Measurements from ENCODE around the gene WNT11.

Gene WNT11

DNA sequence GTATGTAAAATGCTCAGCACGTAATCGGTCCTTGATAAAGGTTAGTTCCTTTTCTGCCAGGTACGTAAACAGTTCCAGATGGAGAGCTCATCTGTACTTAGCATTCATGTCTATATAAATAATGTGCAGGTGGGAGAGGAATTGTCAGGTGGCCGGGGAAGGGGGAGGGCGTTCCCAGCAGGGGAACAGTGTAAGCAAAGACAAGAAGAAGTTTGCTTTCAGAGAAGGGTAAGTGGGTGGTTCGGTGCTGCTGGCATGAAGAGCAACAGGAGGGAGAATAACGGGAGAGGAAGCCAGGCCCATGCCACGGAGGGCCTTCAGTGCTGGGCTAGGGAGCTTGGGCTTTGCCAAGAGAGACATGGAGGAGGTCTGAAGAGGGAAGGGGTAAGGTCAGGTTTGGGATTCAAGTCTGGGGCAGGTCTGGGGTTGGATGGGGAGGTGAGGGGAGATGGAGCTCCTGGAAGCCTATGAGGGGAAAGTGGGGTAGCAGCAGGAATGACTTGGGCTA, 11.4 kb upstream of the WNT11 start:
- DNase-seq = no peak

DNA sequence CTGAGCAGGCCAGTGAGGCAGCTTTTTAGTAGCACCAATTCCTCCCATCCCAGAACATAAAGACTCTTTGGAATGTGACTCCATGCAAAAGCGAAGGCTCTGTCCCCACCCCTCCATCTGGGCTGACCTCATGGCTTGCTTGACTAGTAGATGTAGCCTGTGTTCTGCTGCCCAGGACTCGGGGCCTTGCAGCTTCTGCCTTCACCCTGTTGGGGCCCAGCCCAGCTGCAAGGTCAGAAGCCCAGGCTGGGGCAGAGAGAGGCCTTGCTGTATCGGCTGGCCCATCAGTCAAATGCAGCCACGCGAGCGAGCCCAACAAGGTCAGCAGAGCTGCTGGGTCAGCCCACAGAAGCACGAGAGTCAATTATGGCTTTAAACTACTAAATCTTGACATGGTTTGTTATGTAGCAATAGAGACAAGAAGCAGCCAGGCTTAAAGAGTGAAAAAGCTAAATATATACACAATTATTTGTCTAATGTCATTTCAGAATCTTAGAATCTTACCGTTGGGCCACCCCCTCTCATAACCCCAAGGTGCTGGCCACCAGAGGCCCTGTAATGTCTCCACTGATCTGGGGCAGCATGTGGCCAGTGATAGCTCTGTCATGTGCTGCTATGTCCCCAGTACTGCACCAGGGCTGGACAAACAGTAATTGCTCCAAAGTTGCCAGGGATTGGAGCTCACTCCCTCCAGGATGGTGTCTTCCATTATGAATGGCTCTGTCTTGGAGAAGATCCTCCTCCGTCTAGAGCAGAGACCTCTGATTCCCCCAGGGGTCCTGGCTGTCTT, 10.4 kb upstream of the WNT11 start:
- DNase-seq = no peak

DNA sequence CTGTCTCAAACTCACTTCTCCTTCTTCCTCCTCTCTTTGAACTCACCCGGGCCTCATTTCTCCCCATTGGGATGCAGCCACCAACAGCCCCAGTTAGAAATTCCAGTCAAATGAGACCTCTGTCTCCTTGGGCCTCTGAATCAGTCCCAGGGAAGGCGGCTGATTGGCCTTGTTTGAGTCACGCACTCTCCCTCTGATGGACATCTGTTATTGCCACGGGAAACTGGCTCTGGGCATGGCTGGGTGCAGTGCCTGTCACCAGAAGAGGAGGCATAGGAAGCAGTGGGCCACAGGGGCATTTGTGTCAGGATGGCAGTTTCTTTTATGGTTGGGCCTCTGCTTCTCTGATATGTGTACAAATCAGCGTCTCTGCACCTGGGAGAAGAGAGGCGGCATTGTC, 9.6 kb upstream of the WNT11 start:
- DNase-seq = no peak

DNA sequence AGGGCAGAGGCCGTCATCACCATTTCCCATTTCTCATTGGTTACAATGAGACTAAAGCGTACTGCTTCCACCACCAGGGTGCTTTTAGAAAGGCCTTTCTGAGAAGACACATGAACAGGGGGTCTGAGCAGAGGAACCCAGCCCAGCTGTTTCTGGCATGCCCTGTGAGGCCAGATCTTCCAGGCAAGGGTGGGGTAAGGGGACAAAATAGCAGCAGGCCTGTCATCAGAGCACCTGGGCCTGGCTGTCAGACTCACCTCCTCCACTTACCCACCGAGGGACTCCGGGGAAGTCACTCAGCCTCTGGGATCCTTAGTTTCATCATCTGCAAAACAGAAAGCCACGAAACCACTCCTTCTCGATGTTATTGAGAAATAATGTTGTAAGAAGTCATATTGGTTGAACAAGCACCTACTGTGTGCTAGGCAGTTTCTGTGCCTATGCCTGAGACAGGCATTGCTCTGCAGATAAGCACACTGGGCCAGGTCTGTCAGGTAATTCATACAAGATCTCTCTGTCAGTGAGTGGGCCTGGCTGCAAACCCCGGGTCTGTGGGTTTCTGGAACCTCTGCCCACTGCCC, 8.8 kb upstream of the WNT11 start:
- no peak for DNase-seq

DNA sequence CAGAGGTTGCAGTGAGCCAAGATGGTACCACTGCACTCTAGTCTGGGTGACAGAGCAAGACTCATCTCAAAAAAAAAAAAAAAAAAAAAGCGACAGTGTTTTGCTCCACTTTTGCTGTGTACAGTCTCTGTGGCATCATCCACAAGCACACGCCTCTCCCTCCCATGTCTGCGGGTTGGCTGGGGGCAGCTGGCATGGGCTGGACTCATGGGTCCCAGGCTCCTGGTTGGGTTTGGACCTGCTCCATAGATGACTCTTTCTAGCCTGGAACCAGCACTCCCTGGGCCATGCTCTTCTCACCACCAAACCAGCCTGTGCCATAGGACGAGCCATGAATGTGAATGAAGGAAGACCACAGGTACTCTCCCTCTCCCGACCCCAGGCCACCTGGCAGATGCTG, 7.9 kb upstream of the WNT11 start:
- no peak for DNase-seq

DNA sequence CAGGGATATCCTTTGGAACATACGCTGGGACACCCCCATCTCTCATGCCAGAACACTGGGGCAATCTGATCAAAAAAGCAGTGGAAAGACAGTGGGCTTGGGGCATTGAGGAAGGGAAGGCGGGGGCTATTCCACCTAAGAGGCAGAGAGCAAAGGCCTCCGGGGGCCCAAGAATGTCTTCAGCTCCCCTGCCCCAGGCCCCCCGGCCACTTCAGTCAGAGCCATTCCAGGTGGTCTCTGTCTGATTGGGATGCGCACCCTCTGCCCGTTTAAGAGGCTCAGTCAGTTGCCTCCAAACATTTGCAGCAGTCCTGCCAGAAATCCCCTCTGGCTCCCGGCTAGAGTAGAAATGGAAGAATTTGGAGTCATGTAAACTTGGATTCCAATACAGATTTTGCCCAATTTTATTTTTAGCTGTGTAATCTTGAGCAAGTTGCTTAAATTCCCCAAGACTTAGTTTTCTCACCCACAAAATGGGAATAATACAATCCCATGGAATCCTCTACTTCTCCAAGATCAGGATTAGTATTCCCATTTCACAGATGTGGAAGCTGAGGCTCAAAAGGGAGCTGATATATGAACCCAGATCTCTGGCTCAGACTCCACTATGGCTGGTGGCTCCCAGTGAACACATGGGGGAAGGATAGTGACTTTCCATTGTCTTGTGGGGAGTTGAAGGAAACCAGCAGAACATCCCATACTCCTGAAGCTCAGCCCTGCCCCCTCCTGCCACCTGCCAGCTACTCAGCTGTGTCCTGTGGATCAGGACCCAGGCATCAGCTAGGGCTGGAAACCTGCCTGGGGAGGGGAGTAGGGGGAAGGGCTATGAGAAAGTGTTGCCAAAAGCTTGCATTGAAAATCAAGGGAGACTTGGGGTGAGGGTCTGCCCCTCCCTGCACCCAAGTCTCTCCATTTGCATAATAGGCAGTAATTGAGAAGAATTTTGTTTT, 6.1 kb upstream of the WNT11 start:
- DNase-seq = no peak

DNA sequence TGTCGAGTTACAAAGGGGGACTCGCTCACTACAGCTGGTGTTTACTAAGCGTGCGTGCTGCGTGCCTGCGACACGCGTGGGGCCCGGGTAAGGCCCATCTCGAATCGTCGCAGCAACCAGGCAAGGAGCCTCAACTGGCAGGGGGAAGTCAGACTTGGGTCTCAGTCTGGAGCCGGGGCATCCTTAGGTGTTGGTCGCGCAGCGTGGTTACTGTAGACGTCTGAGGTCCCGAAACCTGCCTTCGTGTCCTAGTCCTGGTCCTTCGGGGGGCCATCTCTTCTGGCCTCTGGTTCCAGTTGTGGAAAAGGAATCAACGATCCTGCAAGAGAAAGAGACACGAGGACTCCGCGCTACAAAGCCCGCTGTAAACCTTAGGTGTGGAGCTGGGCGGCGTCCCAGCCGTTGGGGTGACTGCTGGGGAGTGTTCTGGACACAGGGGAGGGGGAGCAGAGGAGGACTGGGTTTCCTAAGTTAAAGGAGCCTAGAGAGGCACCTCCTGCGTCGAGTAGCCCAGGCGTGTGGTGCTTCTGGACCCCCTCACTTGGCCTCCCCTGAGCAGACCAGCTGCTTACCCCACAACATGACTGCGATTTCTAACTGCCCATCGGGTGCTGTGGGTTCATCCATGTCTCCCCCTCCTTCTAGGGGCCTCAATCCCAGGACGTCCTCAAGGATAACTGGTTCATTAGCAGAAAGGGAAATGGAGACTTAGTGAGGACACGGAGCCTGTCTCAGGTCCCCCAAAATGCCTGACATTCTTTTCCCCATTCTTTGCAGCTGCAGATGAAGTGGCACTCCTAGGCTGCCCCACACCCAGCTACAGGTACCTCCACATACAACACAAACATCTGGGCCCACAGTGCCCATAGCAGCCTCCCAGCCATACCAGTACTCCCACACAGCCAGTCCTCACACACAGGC, 4.9 kb upstream of the WNT11 start:
- DNase-seq = no peak

DNA sequence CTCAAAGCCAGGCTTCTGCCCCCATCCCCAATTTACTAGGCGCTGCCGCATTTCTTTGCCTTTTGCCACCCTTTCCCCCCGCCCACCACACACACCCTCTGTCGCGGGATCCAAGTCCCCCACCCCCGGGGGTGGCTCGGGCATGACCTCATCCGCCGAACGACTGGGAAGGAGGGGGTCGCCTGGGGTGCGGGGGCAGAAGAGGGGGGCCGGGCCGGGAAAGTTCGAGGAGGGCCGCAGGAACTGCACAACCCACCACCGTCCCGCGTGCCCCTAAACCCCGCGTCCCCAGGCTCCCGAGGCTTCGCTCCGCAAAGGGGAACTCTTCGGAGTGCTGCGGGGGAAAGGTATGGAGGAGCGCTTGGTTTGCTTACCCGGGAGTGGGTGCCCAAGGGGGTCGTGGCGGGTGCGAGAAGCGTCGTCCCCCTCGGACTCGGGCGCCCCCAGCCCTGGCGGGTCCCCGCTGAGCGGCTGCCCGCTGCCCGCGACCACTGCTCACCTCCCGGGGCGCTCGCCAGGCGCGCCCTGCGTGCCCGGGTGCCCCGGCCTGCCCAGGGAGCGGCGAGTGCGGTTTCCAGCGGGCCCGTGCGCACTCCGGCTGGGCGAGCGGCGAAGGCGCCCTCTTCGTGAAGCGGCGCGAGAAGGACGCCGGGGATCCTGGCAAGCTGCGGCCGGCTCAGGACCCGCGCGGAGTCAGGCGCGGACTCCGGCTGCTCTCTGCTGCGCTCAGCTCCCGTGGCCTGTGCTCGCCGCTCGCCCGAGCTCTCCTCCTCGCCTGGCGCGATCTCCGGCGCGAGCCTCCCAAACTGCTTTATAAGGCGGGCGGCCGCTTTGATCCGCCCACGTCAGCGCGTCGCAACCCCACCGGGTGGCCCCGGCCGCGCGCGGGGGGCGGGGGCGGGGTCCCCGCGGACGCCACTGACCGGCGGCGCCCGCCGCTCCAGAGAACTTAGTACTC, 4.0 kb upstream of the WNT11 start:
- no peak for DNase-seq

DNA sequence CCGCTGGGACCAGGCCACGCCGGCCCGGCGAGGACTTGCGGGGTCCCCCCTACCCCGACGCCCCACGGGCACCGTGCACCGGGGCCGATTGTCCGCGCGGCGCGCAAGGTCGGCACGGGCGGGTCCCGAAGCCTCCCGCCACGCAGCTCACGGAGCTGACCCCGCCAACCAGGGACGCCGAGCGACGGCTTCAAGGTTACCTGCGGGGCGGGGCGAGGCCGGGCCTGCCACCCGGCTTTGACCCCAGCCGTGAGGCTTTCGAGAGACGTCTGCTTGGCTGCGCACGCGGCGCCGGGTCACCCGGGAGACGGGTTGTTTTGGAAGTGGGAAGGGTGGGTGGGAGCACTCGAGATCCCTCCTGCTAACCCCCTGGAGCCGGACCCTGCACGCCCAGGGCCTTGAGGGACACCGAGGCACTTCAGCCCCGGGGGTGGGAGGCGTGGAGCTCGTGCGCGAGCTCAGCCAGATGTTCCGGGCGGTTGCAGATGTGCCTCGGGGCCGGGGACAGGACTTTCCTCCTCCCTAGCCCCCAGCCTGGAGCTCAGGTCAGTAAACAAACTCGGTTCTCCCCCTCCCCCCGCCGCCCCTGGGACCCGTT, 3.2 kb upstream of the WNT11 start:
- DNase-seq = no peak

DNA sequence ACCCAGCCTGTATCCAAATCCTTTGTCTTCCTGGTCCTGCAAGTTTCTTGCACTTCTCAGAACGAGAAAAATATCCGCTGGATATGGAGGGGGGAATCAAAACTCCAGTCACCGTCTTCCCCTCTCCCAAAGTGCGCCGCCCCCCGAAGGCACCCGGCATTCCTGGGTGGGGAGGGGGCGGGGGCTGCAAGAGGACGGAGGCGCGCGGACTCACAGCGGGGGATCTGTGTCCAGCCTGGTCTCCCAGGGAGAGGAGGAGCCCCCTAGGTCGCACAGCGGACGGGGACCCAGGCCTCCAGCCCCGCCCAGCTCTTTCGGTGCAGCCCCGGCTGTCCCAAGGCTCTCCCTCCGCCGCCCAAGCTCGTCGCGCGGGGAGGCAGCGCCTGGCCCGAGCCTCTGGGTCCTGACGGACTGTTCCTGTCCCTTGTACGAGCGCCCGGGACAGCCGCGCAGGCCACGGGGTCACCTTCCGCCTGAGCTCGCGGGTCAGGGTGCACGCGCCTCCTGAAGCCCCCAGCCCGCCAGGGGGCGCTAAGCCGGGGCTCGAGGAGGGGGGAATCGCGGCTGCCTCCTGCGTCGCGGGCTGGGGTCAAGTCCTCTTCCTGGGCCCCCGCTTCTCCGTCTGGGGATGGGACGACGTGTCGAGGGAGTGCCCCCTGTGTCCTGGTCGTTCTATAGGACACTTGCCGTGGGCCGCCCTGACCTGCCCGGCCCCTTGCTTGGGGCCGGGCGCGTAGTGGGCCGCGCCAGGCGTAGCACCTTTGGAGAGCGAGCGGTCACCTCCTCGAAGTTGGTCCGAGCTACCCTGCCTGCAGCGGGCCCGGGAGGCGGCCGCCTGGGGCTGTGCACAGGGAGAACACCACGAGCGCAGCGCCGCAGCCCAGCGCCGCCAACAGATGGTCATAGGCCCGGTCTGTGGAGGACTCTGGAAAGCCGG, 2.4 kb upstream of the WNT11 start:
- DNase-seq = peak; percentile 72 to 81

DNA sequence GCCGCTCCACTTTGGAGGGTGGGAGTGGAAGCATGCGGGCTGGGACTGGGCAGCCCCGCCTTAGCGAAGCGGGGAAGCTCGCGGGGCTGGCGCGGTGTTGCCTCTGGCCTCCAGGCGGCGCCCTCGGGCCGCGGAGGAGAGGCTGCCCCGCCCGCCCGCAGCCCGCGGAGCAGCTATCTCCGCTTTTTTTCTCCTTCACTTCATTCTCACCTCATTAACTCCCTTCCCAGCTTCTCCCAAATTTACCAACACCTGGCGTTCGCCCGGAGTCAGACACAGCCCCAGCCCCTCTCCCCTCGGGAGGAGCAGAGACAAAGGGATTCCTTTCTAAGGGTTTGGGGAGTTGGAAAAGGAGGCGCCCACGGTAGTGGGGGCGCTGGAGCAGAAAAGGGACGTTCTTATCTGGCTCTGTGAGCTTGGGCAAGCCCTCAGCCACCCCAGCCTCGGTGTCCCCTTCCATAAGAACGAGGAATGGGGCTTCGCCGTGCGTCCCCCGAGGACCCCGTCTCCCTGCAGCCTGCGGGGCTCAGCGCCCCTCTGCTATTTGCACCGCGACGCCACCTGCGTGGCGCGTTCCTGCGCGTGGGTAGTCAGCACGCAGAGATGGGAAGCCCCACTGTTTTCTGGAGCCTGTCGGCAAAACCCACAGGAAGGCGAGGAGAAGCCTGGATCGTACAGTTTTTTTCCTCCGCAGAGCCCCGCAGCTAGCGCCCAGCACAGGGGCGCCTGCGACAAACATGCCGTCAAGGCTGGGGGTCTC, 1.5 kb upstream of the WNT11 start:
- peak; percentile 75 to 80 for DNase-seq

DNA sequence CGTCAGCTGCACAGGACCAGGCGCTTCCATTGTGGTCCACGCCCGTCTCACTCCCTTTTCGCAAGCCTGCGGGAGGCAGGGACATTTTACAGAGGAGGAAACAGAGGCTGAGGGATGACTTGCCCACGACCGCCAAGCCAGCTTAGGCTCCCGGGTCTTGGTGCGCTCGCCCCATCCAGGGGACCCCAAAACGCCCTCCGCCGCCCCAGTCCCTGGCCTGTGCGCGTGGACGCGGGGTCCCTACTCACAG, 300 bp downstream of the WNT11 start:
- no peak for DNase-seq

DNA sequence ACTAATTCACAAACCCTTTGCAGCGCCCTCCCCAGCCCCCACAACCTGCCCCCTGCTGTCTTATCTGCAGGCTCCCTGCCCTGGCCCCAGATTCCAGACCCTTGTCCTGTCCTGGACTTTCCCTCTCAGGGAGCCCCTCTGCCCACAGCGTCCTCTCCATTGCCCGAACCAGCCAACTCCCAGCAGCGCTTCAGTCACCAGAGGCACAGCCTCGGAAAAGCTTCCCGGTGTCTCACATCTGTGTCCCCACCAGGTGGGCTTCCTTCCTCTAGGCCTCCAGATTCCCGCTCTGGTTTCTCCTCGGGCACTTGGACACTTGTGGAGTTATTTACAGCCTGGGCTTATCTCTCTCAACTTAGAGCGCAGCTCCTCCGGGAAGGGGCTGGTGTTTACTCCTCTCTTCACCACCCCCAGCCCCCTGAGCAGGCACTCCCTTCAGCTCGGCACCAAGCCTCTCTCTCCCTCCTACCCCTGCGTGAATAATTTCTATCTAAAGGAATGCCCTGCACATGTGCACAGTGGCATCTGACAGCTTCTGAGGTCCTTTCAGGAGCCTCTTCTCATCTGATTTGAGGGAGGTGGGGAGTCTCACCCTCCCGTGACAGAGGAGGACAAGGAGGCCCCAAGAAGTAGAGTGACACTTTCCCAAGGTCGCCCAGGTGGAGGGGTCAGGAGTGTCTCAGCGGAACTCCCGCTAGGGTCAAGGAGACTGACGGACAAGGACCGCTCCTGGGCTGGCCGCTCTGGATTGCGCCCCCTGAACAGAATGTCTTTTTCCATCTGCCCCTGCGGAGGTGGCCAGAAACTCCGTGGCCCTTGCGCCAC, 838 bp downstream of the WNT11 start:
- no peak for DNase-seq

DNA sequence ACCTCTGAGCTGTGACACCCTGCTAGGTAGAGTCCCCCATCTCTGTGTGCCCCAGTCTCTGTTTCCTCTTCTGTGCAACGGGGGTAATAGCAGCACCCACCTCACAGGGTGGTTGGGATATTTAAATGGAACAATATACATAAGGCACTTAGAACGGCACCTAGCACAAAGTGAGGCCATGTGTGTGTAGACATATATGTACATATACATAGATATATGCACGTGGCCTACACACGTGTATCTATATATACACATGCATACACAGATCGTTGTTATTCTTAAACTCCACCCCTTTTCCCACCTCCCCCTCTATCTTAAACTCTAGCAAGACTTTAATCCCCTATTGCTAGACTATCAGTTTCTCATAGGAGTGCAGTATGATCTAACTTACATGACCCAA, 2.4 kb downstream of the WNT11 start:
- no peak for DNase-seq

DNA sequence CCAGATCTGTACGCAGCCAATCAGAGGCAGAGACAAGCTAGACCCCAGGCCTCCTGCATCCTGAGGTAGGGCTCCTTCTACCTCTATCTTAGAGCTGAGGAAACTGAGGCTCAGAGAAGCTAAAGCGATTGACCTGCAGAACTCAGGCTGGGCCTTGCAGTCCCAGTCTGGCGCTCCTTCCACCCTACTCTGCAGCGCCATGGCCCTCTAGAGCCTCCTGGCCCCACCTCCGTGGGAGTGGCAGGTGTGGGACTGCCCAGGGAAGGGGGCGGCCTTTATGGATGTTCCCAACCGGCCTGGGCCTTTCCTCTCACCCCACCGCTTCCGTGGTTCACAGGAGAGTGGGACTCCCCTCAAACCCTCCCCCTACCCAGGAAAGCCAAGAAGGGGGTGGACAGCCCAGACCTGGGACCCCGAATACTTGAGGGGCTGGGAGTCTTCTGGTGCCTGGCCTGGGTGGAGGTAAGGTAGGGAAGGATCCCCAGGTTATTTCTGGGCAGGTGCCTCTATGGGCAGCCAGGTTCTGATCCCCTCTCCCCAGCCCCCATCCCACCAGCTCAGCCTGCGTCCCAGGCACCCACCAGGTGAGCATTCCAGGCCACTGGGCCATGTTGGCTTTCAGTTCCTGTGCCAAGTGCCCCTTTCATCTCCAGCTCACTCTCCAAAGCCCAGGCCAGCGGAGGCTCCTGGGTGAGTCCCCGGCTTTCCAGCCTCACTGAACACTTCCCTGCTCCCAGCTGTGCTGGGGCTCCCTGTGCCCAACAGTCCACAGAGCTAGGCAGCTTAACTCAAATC, 3.0 kb downstream of the WNT11 start:
- DNase-seq = no peak

DNA sequence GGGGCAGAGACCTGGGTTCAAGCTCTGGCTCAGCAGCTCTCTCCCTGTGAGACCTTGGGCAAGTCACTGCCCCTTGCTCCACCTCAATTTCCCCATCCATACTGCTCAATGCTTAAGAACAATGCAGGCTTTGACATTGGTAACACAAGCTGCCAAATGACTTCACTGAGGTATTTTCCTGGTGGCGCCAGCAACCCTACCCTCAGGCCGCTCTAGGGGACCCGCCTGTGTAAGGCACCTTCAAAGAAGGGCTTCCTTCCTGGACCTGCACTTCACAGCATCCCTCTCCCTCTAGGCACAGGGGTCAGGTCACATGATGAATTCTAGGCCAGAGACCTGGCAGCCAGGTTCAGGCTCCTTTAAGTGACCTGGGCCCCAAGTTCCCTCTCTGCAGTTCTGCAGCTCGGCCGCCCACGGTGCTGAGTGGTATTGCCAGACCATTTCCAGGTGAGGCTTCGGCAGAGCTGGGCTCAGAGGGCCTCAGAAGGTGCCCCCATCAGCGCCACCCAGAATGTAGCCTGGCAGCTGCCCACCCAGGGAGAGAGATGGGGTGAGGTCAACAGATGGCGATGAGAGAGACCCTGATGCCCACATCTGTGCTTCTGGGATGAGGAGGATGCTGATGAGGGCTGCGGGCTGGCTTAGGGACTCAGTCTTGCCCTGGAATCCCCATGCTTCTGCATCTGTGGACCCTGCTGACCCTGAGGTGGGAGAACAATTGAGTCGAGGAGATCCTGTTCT, 4.5 kb downstream of the WNT11 start:
- DNase-seq = no peak

DNA sequence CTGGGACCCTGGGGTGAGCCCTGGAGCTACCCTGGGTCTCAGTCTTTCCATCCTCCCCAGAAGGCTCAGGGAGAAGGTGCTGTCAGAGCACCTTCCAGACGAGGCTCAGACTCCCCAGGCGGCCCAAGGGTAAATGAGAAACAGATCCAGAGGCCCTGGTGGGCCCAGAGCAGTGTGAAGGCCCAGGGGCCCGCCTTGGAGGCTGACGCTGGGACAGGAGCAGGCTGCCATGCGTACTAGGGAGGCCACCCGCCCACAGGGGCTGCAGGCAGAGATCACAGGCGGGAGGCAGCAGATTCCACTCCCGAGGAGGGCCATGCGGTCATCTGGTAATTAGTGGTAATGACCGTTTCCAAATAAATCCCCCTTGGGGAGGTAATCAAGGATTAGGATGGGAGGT, 5.2 kb downstream of the WNT11 start:
- DNase-seq = no peak
